ENCODE measurements around the gene DDX19B. TPM values are rescaled to one million over a fixed set of nuclear protein-coding genes. Genes with fewer than 3 reads are reported as not detected.
"Not testable (repeated sequence)": the region's sequence is repeated elsewhere in the genome, so short reads cannot be mapped to it uniquely, and the experiment has no call there.

Gene DDX19B
- total and polyA plus RNA-seq, 9 donors: 18.9 to 45.6 (median 21.6) TPM

GRCh38 chr16:70320121-70320520 is 21.1 kb downstream of the DDX19B start:
- DNase-seq: no peak
- WGBS, 3 donors: 97 to 98% (median 97%) methylated on average over 5 of the region's 5 CpGs
- TF ChIP-seq EP300 (IDR thresholded peaks at IDR 0.05): no peak
- TF ChIP-seq CTCF (IDR thresholded peaks at IDR 0.05): no peak
- no peak for TF ChIP-seq POLR2A (IDR thresholded peaks at IDR 0.05)
- H3K27me3 ChIP-seq: no peaks in the 10 kb centered on the region
- no peaks in the 10 kb centered on the region for H3K4me1 ChIP-seq (ENCODE audit: insufficient read depth)
- no peaks in the 10 kb centered on the region for H3K9me3 ChIP-seq
- intact Hi-C loops (cut with DNase I): no loop called here
- no peak overlapping the region for H3K27ac ChIP-seq
- no peaks in the 10 kb centered on the region for H3K36me3 ChIP-seq
- no peak overlapping the region for H3K4me3 ChIP-seq

GRCh38 chr16:70324998-70325747 is 26.2 kb downstream of the DDX19B start:
- WGBS, 3 donors: 90 to 91% (median 90%) methylated on average over 7 of the region's 7 CpGs
- DNase-seq: no peak
- no peaks in the 10 kb centered on the region for H3K4me1 ChIP-seq (ENCODE audit: insufficient read depth)
- no peak overlapping the region for H3K27ac ChIP-seq
- no peak overlapping the region for H3K4me3 ChIP-seq
- TF ChIP-seq POLR2A (IDR thresholded peaks at IDR 0.05) (no peak), EP300 (IDR thresholded peaks at IDR 0.05) (no peak)
- H3K9me3 ChIP-seq: no peaks in the 10 kb centered on the region
- no peaks in the 10 kb centered on the region for H3K27me3 ChIP-seq
- intact Hi-C loops (cut with DNase I): no loop called here
- no peaks in the 10 kb centered on the region for H3K36me3 ChIP-seq

GRCh38 chr16:70331091-70331490 is 32.1 kb downstream of the DDX19B start:
- Histone ChIP-seq H3K4me1 (ENCODE audit: insufficient read depth) (no peaks in the 10 kb centered on the region), H3K4me3 (no peak overlapping the region), H3K27me3 (no peaks in the 10 kb centered on the region), H3K27ac (no peak overlapping the region), H3K36me3 (no peaks in the 10 kb centered on the region), H3K9me3 (no peaks in the 10 kb centered on the region)
- no peak for DNase-seq
- intact Hi-C loops (cut with DNase I): no loop called here
- 76 to 79% (median 76%) methylated on average over 1 of the region's 1 CpG for WGBS, 3 donors
- TF ChIP-seq CTCF (IDR thresholded peaks at IDR 0.05): no peak
- TF ChIP-seq EP300 (IDR thresholded peaks at IDR 0.05): no peak
- no peak for TF ChIP-seq POLR2A (IDR thresholded peaks at IDR 0.05)

GRCh38 chr16:70331588-70332358 is 32.8 kb downstream of the DDX19B start:
- no peak overlapping the region for H3K27ac ChIP-seq
- H3K9me3 ChIP-seq: no peaks in the 10 kb centered on the region
- intact Hi-C loops (cut with DNase I): no loop called here
- peak in 1 of 5 donors; percentile 25 for DNase-seq
- no peaks in the 10 kb centered on the region for H3K27me3 ChIP-seq
- no peak for TF ChIP-seq EP300 (IDR thresholded peaks at IDR 0.05)
- peak in 1 of 3 donors; percentile 21 for TF ChIP-seq CTCF (IDR thresholded peaks at IDR 0.05)
- no peaks in the 10 kb centered on the region for H3K4me1 ChIP-seq (ENCODE audit: insufficient read depth)
- WGBS, 3 donors: 41 to 51% (median 51%) methylated on average over 9 of the region's 9 CpGs
- H3K4me3 ChIP-seq: no peak overlapping the region
- H3K36me3 ChIP-seq: no peaks in the 10 kb centered on the region

GRCh38 chr16:70332728-70333127 is 33.7 kb downstream of the DDX19B start:
- H3K36me3 ChIP-seq; intact Hi-C loops (cut with DNase I); DNase-seq; H3K27me3 ChIP-seq; H3K27ac ChIP-seq; H3K4me1 ChIP-seq (ENCODE audit: insufficient read depth); H3K4me3 ChIP-seq; H3K9me3 ChIP-seq: not testable (repeated sequence)
- WGBS, 3 donors: 74 to 88% (median 87%) methylated on average over 5 to 12 of the region's 12 CpGs

Data from ovary (tissue), 9 donors.